Gastroesophageal sphincter (tissue), 4 donors: ENCODE data around the gene ANKRD13D. TPM values are rescaled to one million over a fixed set of nuclear protein-coding genes. Genes with fewer than 3 reads are reported as not detected.

ENCODE experiments used
- ATAC-seq: fragments of 150-250 bp; one replicate; pipeline ENCODE4 v1.9.1; 2016; ENCODE audit warnings: mild to moderate bottlenecking, moderate library complexity
- H3K27ac ChIP-seq, 4 donors: fragments of 200-600 bp; sonication (generic) in 3 of 4; 1 replicate in 3 of 4; 2 replicates in 1 of 4; pipeline ENCODE4 v1.5.1; 2016 to 2019
- H3K27me3 ChIP-seq: fragments of 200-600 bp; sonication (generic); one replicate; pipeline ENCODE4 v1.5.1; 2019
- H3K36me3 ChIP-seq, 2 donors: fragments of 200-600 bp; sonication (generic); one replicate each; pipeline ENCODE4 v1.5.1; 2019; ENCODE audit warnings: control low read depth in 1 of 2
- H3K4me1 ChIP-seq, 3 donors: fragments of 200-600 bp; sonication (generic); 1 replicate in 2 of 3; 2 replicates in 1 of 3; pipeline ENCODE4 v1.5.1; 2016 to 2019; ENCODE audit warnings: control low read depth in 2 of 3
- H3K4me3 ChIP-seq, 2 donors: fragments of 200-600 bp; sonication (generic); one replicate each; pipeline ENCODE4 v1.5.1; 2019; ENCODE audit warnings: mild to moderate bottlenecking in 1 of 2, moderate library complexity in 1 of 2
- H3K9me3 ChIP-seq, 3 donors: fragments of 200-600 bp; sonication (generic); one replicate each; pipeline ENCODE4 v1.5.1; 2017 to 2019; ENCODE audit warnings: control low read depth in 2 of 3
- EP300 ChIP-seq: sonication (generic); formaldehyde crosslinking; IDR thresholded peaks from one replicate; pipeline ENCODE4 v1.6.1; 2017; ENCODE audit warnings: antibody characterized with exemption, mild to moderate bottlenecking
- POLR2A ChIP-seq, 2 donors: fragments of 450-650 bp; IDR thresholded peaks; one replicate each; pipeline ENCODE4 v1.6.1; 2017; ENCODE audit warnings: antibody characterized with exemption in 2 of 2, mild to moderate bottlenecking in 2 of 2, moderate library complexity in 1 of 2
- POLR2AphosphoS5 ChIP-seq: sonication (generic); formaldehyde crosslinking; IDR thresholded peaks from one replicate; pipeline ENCODE4 v1.6.1; 2017; ENCODE audit warnings: antibody characterized with exemption
- WGBS, 2 donors: methylation state at CpG; one replicate each; pipeline ENCODE4 v1.1.5; 2018; ENCODE audit warnings: low coverage in 1 of 2; 5-methylcytosine and 5-hydroxymethylcytosine counted together
- total RNA-seq, 4 donors: library from RNA; depleted of rRNA; stranded (reverse); fragments of >200 nt; gene quantifications; one replicate each; pipeline ENCODE4 v1.1.0, GENCODE V29; 2016
- TF ChIP-seq, protein P1 (sequence below), 4 experiments: fragments of 200-600 bp in 2 of 4; fragments of 450-650 bp in 2 of 4; sonication (generic) in 1 of 4; IDR thresholded peaks; one replicate each; pipeline ENCODE4 v1.5.1; 2017 to 2019; ENCODE audit warnings: antibody characterized with exemption in 4 of 4, mild to moderate bottlenecking in 2 of 4, moderate library complexity in 2 of 4

The ANKRD13D gene
- total RNA-seq, 4 donors from 2014 or later, result 25.6 to 61.6 (median 32.3) TPM

DNA sequence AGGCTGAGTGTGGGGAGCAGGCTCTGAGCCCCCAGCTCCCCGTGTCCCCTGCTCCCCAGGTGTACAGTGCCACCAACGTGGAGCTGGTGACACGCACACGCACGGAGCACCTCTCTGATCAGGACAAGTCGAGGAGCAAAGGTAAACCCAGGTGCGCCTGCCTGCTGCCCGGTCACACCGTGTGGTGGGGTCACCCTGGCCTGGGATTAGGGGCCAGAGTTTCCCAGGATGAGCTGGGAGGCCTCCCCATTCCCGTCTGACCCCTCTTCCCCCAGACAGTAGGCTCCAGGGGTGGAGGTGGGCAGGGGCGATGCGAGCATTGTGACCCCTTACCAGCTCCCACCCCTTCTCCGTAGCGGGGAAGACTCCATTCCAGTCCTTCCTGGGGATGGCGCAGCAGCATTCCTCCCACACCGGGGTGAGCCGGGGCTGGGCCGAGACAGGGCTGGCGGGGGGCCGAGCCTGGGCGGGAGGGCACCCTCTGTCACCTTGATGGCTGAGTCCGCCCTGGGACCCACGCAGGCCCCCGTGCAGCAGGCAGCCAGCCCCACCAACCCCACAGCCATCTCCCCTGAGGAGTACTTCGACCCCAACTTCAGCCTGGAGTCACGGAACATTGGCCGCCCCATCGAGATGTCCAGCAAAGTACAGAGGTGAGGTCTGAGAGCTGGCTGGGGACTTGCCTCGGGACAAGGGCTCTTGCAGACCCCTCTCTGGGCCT is 10.5 kb downstream of the ANKRD13D start:
- H3K9me3 ChIP-seq, result peaks cover 0 to 10% (median 0%) of the 10 kb centered on the region in 3 donors
- H3K36me3 ChIP-seq, result peaks cover 0 to 72% of the 10 kb centered on the region in 2 donors
- WGBS, 2 donors, result no CpG with 5 or more reads among the region's 29 CpGs
- H3K4me1 ChIP-seq, result peaks cover 0 to 28% (median 15%) of the 10 kb centered on the region in 3 donors
- ATAC-seq, result no peak
- TF ChIP-seq POLR2A (IDR thresholded peaks at IDR 0.05) (no peak), POLR2AphosphoS5 (no peak), EP300 (no peak)
- TF ChIP-seq, protein P1, sequence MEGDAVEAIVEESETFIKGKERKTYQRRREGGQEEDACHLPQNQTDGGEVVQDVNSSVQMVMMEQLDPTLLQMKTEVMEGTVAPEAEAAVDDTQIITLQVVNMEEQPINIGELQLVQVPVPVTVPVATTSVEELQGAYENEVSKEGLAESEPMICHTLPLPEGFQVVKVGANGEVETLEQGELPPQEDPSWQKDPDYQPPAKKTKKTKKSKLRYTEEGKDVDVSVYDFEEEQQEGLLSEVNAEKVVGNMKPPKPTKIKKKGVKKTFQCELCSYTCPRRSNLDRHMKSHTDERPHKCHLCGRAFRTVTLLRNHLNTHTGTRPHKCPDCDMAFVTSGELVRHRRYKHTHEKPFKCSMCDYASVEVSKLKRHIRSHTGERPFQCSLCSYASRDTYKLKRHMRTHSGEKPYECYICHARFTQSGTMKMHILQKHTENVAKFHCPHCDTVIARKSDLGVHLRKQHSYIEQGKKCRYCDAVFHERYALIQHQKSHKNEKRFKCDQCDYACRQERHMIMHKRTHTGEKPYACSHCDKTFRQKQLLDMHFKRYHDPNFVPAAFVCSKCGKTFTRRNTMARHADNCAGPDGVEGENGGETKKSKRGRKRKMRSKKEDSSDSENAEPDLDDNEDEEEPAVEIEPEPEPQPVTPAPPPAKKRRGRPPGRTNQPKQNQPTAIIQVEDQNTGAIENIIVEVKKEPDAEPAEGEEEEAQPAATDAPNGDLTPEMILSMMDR (IDR thresholded peaks at IDR 0.05), result no peak
- H3K27me3 ChIP-seq, result no peaks in the 10 kb centered on the region
- no peak overlapping the region for H3K4me3 ChIP-seq
- no peak overlapping the region for H3K27ac ChIP-seq

DNA sequence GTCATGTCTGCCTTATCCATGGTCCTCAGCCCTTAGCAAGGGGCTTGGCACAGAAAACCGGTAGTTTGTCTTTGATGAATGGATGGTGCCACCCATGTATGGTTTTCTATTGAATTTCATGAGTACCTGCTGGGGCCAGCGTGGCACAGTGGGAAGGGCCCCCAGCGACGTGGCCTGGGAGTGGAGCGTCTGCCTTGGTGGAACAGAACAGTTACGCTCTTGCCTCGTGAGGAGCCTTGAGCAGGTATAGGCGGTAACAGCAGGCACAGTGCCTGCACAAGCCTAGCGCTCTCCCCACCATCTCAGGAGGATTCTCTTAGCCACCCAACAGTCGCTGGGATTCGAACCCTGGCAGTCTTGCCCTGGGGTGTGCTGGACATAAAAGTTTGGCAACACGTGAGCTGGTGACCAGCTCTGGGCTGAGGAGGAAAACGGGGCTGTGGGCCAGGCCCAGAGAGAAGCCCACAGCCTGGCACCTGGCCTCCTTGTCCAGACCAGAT is 11.2 kb downstream of the ANKRD13D start:
- Histone ChIP-seq H3K36me3 (peaks cover 0 to 66% of the 10 kb centered on the region in 2 donors), H3K27me3 (no peaks in the 10 kb centered on the region), H3K9me3 (peaks cover 0 to 8% (median 0%) of the 10 kb centered on the region in 3 donors), H3K4me3 (no peak overlapping the region), H3K27ac (no peak overlapping the region), H3K4me1 (peaks cover 0 to 34% (median 18%) of the 10 kb centered on the region in 3 donors)
- TF ChIP-seq, protein P1 (IDR thresholded peaks at IDR 0.05), result no peak
- TF ChIP-seq POLR2A (IDR thresholded peaks at IDR 0.05) (no peak), EP300 (no peak), POLR2AphosphoS5 (no peak)
- no peak for ATAC-seq
- WGBS, 2 donors, result 90 to 95% methylated on average over 2 to 4 of the region's 13 CpGs

DNA sequence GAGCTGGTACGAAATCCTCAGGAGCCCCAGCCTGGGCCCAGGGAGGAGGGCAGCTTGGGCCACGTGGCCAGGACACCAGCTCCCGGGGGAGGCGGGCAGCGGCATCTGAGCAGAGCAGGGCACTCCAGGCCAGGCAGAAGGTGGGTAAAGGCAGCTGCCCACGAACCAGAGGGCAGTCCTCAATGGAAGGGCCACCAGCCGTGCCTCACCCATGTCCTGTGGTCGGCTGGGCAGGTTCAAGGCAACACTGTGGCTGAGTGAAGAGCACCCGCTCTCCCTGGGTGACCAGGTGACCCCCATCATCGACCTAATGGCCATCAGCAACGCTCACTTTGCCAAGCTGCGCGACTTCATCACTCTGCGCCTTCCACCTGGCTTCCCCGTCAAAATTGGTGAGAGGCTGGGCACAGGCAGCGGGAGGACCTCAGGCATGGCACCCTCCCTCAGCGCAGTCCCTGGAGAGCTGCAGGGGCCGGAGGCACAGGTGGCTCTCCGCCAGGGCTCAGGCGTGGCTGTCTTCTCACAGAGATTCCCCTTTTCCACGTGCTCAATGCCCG is 11.7 kb downstream of the ANKRD13D start:
- H3K36me3 ChIP-seq, result peaks cover 0 to 60% of the 10 kb centered on the region in 2 donors
- no peak for TF ChIP-seq POLR2A (IDR thresholded peaks at IDR 0.05)
- no peak for TF ChIP-seq POLR2AphosphoS5
- TF ChIP-seq, protein P1 (IDR thresholded peaks at IDR 0.05), result no peak
- TF ChIP-seq EP300, result no peak
- H3K4me3 ChIP-seq, result no peak overlapping the region
- WGBS, 2 donors, result 93% methylated on average over 3 of the region's 22 CpGs; no CpG with 5 or more reads in 1 of the 2 donors
- ATAC-seq, result no peak
- H3K27ac ChIP-seq, result no peak overlapping the region
- peaks cover 0 to 3% (median 0%) of the 10 kb centered on the region in 3 donors for H3K9me3 ChIP-seq
- no peaks in the 10 kb centered on the region for H3K27me3 ChIP-seq
- H3K4me1 ChIP-seq, result peaks cover 0 to 37% (median 18%) of the 10 kb centered on the region in 3 donors

DNA sequence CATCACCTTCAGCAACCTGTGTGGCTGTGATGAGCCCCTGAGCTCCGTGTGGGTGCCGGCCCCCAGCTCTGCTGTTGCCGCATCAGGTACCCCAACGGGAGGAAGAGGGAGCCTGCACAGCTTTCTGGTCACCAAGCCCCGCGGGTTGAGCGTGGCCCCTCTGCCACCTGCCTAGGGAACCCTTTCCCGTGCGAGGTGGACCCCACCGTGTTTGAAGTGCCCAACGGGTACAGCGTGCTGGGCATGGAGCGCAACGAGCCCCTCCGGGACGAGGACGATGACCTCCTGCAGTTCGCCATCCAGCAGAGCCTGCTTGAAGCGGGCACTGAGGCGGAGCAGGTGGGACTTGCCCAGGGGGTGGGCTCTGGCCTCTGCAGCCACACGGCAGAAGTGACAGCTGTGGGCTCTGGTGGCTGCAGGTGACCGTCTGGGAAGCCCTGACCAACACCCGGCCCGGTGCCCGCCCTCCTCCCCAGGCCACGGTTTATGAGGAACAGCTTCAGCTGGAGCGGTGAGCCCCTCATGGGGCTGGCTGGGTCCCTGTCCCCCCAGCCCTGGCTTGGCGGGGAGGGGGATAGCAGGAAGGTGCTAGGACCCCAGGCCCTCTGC is 12.3 kb downstream of the ANKRD13D start:
- Histone ChIP-seq H3K4me1 (peaks cover 0 to 37% (median 18%) of the 10 kb centered on the region in 3 donors), H3K27me3 (no peaks in the 10 kb centered on the region), H3K4me3 (no peak overlapping the region), H3K27ac (peak overlapping the region in 2 of 4 donors; percentile 76 to 82), H3K9me3 (no peaks in the 10 kb centered on the region), H3K36me3 (peaks cover 0 to 58% of the 10 kb centered on the region in 2 donors)
- 60 to 80% methylated on average over 2 to 3 of the region's 28 CpGs for WGBS, 2 donors
- TF ChIP-seq EP300 (no peak), POLR2A (IDR thresholded peaks at IDR 0.05) (no peak), POLR2AphosphoS5 (no peak)
- TF ChIP-seq, protein P1 (IDR thresholded peaks at IDR 0.05), result no peak
- ATAC-seq, result no peak
